ENCODE results near the gene ABCC11. TPM values are rescaled to one million over a fixed set of nuclear protein-coding genes. Genes with fewer than 3 reads are reported as not detected.

The ABCC11 gene
- total and polyA plus RNA-seq, 2 of the 4 experiments (the other 2 are of a cell fraction): 0.09 to 0.18 TPM

DNA sequence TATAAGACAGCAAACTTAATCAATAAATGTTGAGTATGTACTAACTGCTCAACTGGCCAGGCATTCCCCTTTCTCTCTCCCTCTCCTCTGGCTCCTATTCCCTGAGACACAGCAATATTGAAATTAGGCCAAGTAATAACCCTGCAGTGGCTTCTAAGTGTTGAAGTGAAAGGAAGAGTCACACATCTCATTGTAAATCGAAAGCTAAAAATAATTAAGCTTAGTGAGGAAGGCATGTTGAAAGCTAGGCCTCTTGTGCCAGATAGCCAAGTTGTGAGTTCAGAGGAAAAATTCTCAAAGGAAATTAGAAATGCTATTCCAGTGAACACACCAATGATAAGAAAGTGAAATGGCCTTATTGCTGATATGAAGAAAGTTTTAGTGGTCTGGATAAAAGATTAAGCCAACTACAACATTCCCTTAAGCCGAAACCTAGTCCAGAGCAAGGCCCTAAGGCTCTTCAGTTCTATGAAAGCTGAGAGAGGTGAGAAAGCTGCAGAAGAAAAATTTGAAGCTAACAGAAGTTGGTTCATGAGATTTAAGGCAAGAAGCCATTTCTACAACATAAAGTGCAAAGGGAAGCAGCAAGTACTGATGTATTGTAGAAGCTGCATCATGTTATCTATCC is 35.4 kb upstream of the ABCC11 start:
- H2AK9ac ChIP-seq (replicated peaks; ENCODE audit: low read depth, low read length, poor library complexity): no peak overlapping the region
- no peak overlapping the region for H4K8ac ChIP-seq (ENCODE audit: low read depth in 2 of 2, low read length in 2 of 2)
- H3K27ac ChIP-seq (ENCODE audit: insufficient read depth, low read length): no peak overlapping the region
- no peaks in the 10 kb centered on the region for H3K9me1 ChIP-seq (ENCODE audit: insufficient read depth, low read length)
- no peak overlapping the region for H2AK5ac ChIP-seq (ENCODE audit: low read depth, low read length)
- H2AFZ ChIP-seq (replicated peaks; ENCODE audit: low read length, poor library complexity): no peak overlapping the region
- in situ Hi-C loops (cut with MboI; ENCODE audit: low sequenced_read_pairs) (no loop called here), intact Hi-C loops (cut with micrococcal nuclease) (no loop called here), dilution Hi-C loops (cut with HindIII; ENCODE audit: low sequenced_read_pairs, unreplicated experiment) (no loop called here)
- no peak overlapping the region for H3K23ac ChIP-seq (ENCODE audit: low read depth, low read length)
- H3K4me3 ChIP-seq (ENCODE audit: insufficient read depth, low read depth, low read length): no peak overlapping the region
- TF ChIP-seq MAZ (IDR thresholded peaks at IDR 0.05; ENCODE audit: borderline replicate concordance, low read depth, low read length): no peak
- no peak for TF ChIP-seq FOS (IDR thresholded peaks at IDR 0.05; ENCODE audit: low read depth, low read length)
- TF ChIP-seq RFX5 (IDR thresholded peaks at IDR 0.05; ENCODE audit: low read depth, low read length): no peak
- no peak for TF ChIP-seq SMC3 (IDR thresholded peaks at IDR 0.05; ENCODE audit: low read depth, low read length)
- no peak for TF ChIP-seq ELK1 (IDR thresholded peaks at IDR 0.05; ENCODE audit: borderline replicate concordance, low read depth, low read length)
- no peak for TF ChIP-seq CEBPB (IDR thresholded peaks at IDR 0.05; ENCODE audit: low read depth, low read length)
- no peak for TF ChIP-seq MAFK (IDR thresholded peaks at IDR 0.05; ENCODE audit: low read depth, low read length)
- TF ChIP-seq, protein P1, sequence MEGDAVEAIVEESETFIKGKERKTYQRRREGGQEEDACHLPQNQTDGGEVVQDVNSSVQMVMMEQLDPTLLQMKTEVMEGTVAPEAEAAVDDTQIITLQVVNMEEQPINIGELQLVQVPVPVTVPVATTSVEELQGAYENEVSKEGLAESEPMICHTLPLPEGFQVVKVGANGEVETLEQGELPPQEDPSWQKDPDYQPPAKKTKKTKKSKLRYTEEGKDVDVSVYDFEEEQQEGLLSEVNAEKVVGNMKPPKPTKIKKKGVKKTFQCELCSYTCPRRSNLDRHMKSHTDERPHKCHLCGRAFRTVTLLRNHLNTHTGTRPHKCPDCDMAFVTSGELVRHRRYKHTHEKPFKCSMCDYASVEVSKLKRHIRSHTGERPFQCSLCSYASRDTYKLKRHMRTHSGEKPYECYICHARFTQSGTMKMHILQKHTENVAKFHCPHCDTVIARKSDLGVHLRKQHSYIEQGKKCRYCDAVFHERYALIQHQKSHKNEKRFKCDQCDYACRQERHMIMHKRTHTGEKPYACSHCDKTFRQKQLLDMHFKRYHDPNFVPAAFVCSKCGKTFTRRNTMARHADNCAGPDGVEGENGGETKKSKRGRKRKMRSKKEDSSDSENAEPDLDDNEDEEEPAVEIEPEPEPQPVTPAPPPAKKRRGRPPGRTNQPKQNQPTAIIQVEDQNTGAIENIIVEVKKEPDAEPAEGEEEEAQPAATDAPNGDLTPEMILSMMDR (conservative IDR thresholded peaks at IDR 0.05; ENCODE audit: low read depth, low read length): no peak
- TF ChIP-seq RCOR1 (IDR thresholded peaks at IDR 0.05; ENCODE audit: insufficient replicate concordance, low read length): no peak
- TF ChIP-seq NFE2L2 (IDR thresholded peaks at IDR 0.05; ENCODE audit: low read depth, low read length): no peak
- TF ChIP-seq USF2 (IDR thresholded peaks at IDR 0.05; ENCODE audit: low read depth, low read length): no peak
- no peak for TF ChIP-seq MXI1 (IDR thresholded peaks at IDR 0.05; ENCODE audit: borderline replicate concordance, low read depth, low read length)
- no peak for TF ChIP-seq POLR2A (IDR thresholded peaks at IDR 0.05; ENCODE audit: low read depth, low read length)
- ChIA-PET POLR2A (ENCODE audit: unreplicated experiment) (no interaction called here), CTCF (interaction anchor here (1.0 kb wide), 1 partner anchor 341 kb away, joined by 3 read pairs; no protein-coding TSS in a partner anchor)
- no peak for DNase-seq
- no peak overlapping the region for H2BK5ac ChIP-seq (ENCODE audit: low read depth, low read length, poor library complexity, severe bottlenecking)
- BruUV-seq (replicated peaks): no TSS peak
- H3K18ac ChIP-seq (ENCODE audit: low read depth, low read length): no peak overlapping the region
- H3K14ac ChIP-seq (replicated peaks; ENCODE audit: low read depth, low read length): no peak overlapping the region
- H4K5ac ChIP-seq (ENCODE audit: low read depth, low read length): no peak overlapping the region
- H2BK120ac ChIP-seq (ENCODE audit: low read depth, low read length): no peak overlapping the region
- peaks cover 2% of the 10 kb centered on the region for H3K4me1 ChIP-seq (ENCODE audit: control insufficient read depth, insufficient read depth, low read length)
- no peak overlapping the region for H3K4me2 ChIP-seq (ENCODE audit: low read depth, low read length)
- H3K4ac ChIP-seq (ENCODE audit: low read depth, low read length): no peak overlapping the region
- no peaks in the 10 kb centered on the region for H3K27me3 ChIP-seq (ENCODE audit: control insufficient read depth, insufficient read depth, low read length)
- no peak overlapping the region for H2BK15ac ChIP-seq (ENCODE audit: low read depth, low read length)
- H3K79me1 ChIP-seq (ENCODE audit: low read depth in 1 of 2, low read length in 2 of 2): peaks cover 28 to 36% of the 10 kb centered on the region in 2 experiments
- H3K56ac ChIP-seq (ENCODE audit: extremely low read depth, insufficient read depth, low read length): no peak overlapping the region
- H2BK20ac ChIP-seq (ENCODE audit: low read depth, low read length): no peak overlapping the region
- no peak for ATAC-seq (ENCODE audit: low read depth)
- no CpG with 5 or more reads among the region's 2 CpGs for WGBS, 2 experiments (ENCODE audit: extremely low coverage in 2 of 2, insufficient read length in 1 of 2)
- no peaks in the 10 kb centered on the region for H4K20me1 ChIP-seq (ENCODE audit: insufficient read depth, low read length)
- H4K91ac ChIP-seq (ENCODE audit: insufficient read depth, low read depth, low read length): no peak overlapping the region
- H3K9ac ChIP-seq (ENCODE audit: low read depth, low read length): no peak overlapping the region
- peaks cover 12% of the 10 kb centered on the region for H3K9me3 ChIP-seq (ENCODE audit: control insufficient read depth, insufficient read depth, low read length)
- peaks cover 17% of the 10 kb centered on the region for H3K36me3 ChIP-seq (ENCODE audit: control insufficient read depth, insufficient read depth, low read length)

All from IMR-90 (cell line).